Tibial artery (tissue), 4 donors: ENCODE results near the gene FGF14.

ENCODE experiments used
- DNase-seq, 2 donors: peaks; one replicate each; pipeline ENCODE4 v3.0.0-alpha.2; 2019
- H3K27ac ChIP-seq, 2 donors: fragments of 200-600 bp; sonication (generic) in 1 of 2; 1 replicate in 1 of 2; 2 replicates in 1 of 2; pipeline ENCODE4 v1.5.1; 2018 to 2019; ENCODE audit warnings: mild to moderate bottlenecking in 1 of 2
- H3K27me3 ChIP-seq, 2 donors: fragments of 200-600 bp; sonication (generic) in 1 of 2; one replicate each; pipeline versions ENCODE4 v1.5.1 to v1.6.0; 2016 to 2019
- H3K36me3 ChIP-seq, 3 donors: fragments of 200-600 bp; sonication (generic) in 2 of 3; one replicate each; pipeline ENCODE4 v1.5.1; 2016 to 2019; ENCODE audit warnings: mild to moderate bottlenecking in 2 of 3
- H3K4me1 ChIP-seq, 4 donors: fragments of 200-600 bp; sonication (generic) in 2 of 4; 1 replicate in 3 of 4; 2 replicates in 1 of 4; pipeline ENCODE4 v1.5.1; 2016 to 2019
- H3K4me3 ChIP-seq, 2 donors: fragments of 200-600 bp; sonication (generic) in 1 of 2; 1 replicate in 1 of 2; 2 replicates in 1 of 2; pipeline ENCODE4 v1.5.1; 2018 to 2019; ENCODE audit warnings: mild to moderate bottlenecking in 2 of 2
- H3K9me3 ChIP-seq, 3 donors: fragments of 200-600 bp; sonication (generic) in 1 of 3; one replicate each; pipeline ENCODE4 v1.5.1; 2016 to 2019
- CTCF ChIP-seq, 2 experiments: fragments of 200-600 bp in 1 of 2; fragments of 450-650 bp in 1 of 2; IDR thresholded peaks; one replicate each; pipeline ENCODE4 v1.5.1; 2017 to 2019; ENCODE audit warnings: antibody characterized with exemption in 2 of 2, mild to moderate bottlenecking in 1 of 2, moderate library complexity in 1 of 2
- intact Hi-C: fragments of 100-400 bp; cut with DNase I; formaldehyde crosslinking; loops from one replicate; pipeline ENCODE4 v1.15.0; 2023; ENCODE audit warnings: low total_unique reads

FGF14 gene

GRCh38 chr13:102405499-102406100 lies 3.8 kb upstream of the FGF14 start:
- intact Hi-C loops = no loop called here
- H3K4me1 ChIP-seq = peaks cover 0 to 20% (median 14%) of the 10 kb centered on the region in 4 donors
- DNase-seq = no peak
- H3K4me3 ChIP-seq = no peak overlapping the region
- TF ChIP-seq CTCF (IDR thresholded peaks at IDR 0.05) = no peak
- no peak overlapping the region for H3K27ac ChIP-seq
- no peaks in the 10 kb centered on the region for H3K9me3 ChIP-seq
- no peaks in the 10 kb centered on the region for H3K36me3 ChIP-seq
- peaks cover 0 to 32% of the 10 kb centered on the region in 2 donors for H3K27me3 ChIP-seq

- DNase-seq = peak in 1 of 2 donors; percentile 23
- intact Hi-C loops = no loop called here
Observed at GRCh38 chr13:102402290-102402689, 442 bp upstream of the FGF14 start.

GRCh38 chr13:102401265-102401664 lies 583 bp downstream of the FGF14 start:
- TF ChIP-seq CTCF (IDR thresholded peaks at IDR 0.05) = no peak
- intact Hi-C loops = no loop called here
- no peak for DNase-seq
- Histone ChIP-seq H3K36me3 (no peaks in the 10 kb centered on the region), H3K9me3 (no peaks in the 10 kb centered on the region), H3K4me1 (peaks cover 0 to 32% (median 24%) of the 10 kb centered on the region in 4 donors), H3K27ac (peak overlapping the region in 1 of 2 donors; percentile 6), H3K4me3 (peak overlapping the region; percentile 47 to 58), H3K27me3 (peaks cover 0 to 35% of the 10 kb centered on the region in 2 donors)

More at GRCh38 chr13:102402290-102402689, 442 bp upstream of the FGF14 start:
- Histone ChIP-seq H3K36me3 (no peaks in the 10 kb centered on the region), H3K27me3 (peaks cover 0 to 39% of the 10 kb centered on the region in 2 donors), H3K9me3 (no peaks in the 10 kb centered on the region), H3K27ac (peak overlapping the region in 1 of 2 donors; percentile 6), H3K4me3 (peak overlapping the region; percentile 47 to 58), H3K4me1 (peaks cover 0 to 32% (median 24%) of the 10 kb centered on the region in 4 donors)
- no peak for TF ChIP-seq CTCF (IDR thresholded peaks at IDR 0.05)

- intact Hi-C loops = no loop called here
- DNase-seq = peak; percentile 36 to 66
- peaks cover 0 to 32% (median 24%) of the 10 kb centered on the region in 4 donors for H3K4me1 ChIP-seq
- H3K9me3 ChIP-seq = no peaks in the 10 kb centered on the region
- peaks cover 0 to 35% of the 10 kb centered on the region in 2 donors for H3K27me3 ChIP-seq
- no peak for TF ChIP-seq CTCF (IDR thresholded peaks at IDR 0.05)
- H3K4me3 ChIP-seq = peak overlapping the region; percentile 47 to 58
- H3K27ac ChIP-seq = peak overlapping the region in 1 of 2 donors; percentile 11
- H3K36me3 ChIP-seq = no peaks in the 10 kb centered on the region
Observed at GRCh38 chr13:102400675-102401145, 1.1 kb downstream of the FGF14 start.

GRCh38 chr13:102399791-102400674 lies 1.8 kb downstream of the FGF14 start:
- intact Hi-C loops = no loop called here
- no peak for TF ChIP-seq CTCF (IDR thresholded peaks at IDR 0.05)
- Histone ChIP-seq H3K4me1 (peaks cover 0 to 32% (median 24%) of the 10 kb centered on the region in 4 donors), H3K4me3 (peak overlapping the region; percentile 47 to 58), H3K27ac (peak overlapping the region in 1 of 2 donors; percentile 11), H3K27me3 (peaks cover 0 to 35% of the 10 kb centered on the region in 2 donors), H3K9me3 (no peaks in the 10 kb centered on the region), H3K36me3 (no peaks in the 10 kb centered on the region)
- no peak for DNase-seq
